ENCODE results near the gene GAS2L1.

DNA sequence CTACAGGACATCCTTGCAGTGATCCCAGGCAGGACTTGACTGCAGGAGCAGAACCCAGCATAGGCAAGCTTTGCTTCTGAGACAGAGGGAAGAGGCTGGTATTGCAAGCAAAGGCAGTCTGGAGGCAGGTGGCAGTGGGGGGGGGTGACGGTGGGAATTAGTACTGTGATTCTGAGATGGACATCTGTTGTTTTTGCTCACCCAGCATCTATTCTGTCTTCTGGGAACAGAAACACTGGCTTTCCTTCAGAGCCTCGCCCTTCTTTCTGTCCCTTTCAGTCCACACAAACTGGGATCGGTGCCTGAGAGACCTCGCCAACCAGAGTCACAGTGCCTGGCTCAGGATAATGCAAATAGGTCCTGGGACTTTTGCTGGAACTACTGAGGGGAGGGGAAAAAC is 40.2 kb downstream of the GAS2L1 start:
- TF ChIP-seq, protein P1, sequence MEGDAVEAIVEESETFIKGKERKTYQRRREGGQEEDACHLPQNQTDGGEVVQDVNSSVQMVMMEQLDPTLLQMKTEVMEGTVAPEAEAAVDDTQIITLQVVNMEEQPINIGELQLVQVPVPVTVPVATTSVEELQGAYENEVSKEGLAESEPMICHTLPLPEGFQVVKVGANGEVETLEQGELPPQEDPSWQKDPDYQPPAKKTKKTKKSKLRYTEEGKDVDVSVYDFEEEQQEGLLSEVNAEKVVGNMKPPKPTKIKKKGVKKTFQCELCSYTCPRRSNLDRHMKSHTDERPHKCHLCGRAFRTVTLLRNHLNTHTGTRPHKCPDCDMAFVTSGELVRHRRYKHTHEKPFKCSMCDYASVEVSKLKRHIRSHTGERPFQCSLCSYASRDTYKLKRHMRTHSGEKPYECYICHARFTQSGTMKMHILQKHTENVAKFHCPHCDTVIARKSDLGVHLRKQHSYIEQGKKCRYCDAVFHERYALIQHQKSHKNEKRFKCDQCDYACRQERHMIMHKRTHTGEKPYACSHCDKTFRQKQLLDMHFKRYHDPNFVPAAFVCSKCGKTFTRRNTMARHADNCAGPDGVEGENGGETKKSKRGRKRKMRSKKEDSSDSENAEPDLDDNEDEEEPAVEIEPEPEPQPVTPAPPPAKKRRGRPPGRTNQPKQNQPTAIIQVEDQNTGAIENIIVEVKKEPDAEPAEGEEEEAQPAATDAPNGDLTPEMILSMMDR (IDR thresholded peaks at IDR 0.05; ENCODE audit: low read depth, low read length) = no peak
- TF ChIP-seq POLR2A (IDR thresholded peaks at IDR 0.05; ENCODE audit: extremely low read depth, insufficient read length) (no peak), MYC (IDR thresholded peaks at IDR 0.05; ENCODE audit: low read depth, low read length) (no peak)
- TF ChIP-seq, protein P2, sequence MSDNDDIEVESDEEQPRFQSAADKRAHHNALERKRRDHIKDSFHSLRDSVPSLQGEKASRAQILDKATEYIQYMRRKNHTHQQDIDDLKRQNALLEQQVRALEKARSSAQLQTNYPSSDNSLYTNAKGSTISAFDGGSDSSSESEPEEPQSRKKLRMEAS (IDR thresholded peaks at IDR 0.05; ENCODE audit: low read depth, low read length) = no peak

All from NB4 (cell line).